ENCODE data around the gene SLMAP.

Gene SLMAP

GRCh38 chr3:57951066-57951882 lies 195.2 kb downstream of the SLMAP start:
- H3K4me3 ChIP-seq (ENCODE audit: low read length) = no peak overlapping the region
- no peak for TF ChIP-seq CTCF (IDR thresholded peaks at IDR 0.05; ENCODE audit: low read length)
- TF ChIP-seq EZH2phosphoT487 (IDR thresholded peaks at IDR 0.05; ENCODE audit: low read length) = no peak
- TF ChIP-seq EZH2 (optimal IDR thresholded peaks at IDR 0.05; ENCODE audit: low read depth, low read length) = no peak
- no peaks in the 10 kb centered on the region for H3K36me3 ChIP-seq (replicated peaks; ENCODE audit: insufficient read depth, low read length)
- no peak overlapping the region for H3K9ac ChIP-seq (ENCODE audit: low read length)
- DNase-seq = no peak
- H3K27ac ChIP-seq (ENCODE audit: low read length) = no peak overlapping the region
- H3K9me3 ChIP-seq (replicated peaks; ENCODE audit: insufficient read depth, low read length) = no peaks in the 10 kb centered on the region
- no peaks in the 10 kb centered on the region for H3K79me2 ChIP-seq (ENCODE audit: low read length)
- no peak overlapping the region for H3K4me2 ChIP-seq (ENCODE audit: low read depth, low read length)
- H4K20me1 ChIP-seq (ENCODE audit: insufficient read depth, low read length) = no peaks in the 10 kb centered on the region
- H2AFZ ChIP-seq (ENCODE audit: low read length) = no peak overlapping the region
- no peaks in the 10 kb centered on the region for H3F3A ChIP-seq (ENCODE audit: insufficient read depth, low read length)
- no peaks in the 10 kb centered on the region for H3K27me3 ChIP-seq (replicated peaks; ENCODE audit: insufficient read depth, low read length)
- H3K9me2 ChIP-seq (replicated peaks; ENCODE audit: insufficient read depth, low read length) = no peaks in the 10 kb centered on the region
- no peaks in the 10 kb centered on the region for H3K4me1 ChIP-seq (ENCODE audit: low read length)

GRCh38 chr3:57952208-57952631 lies 196.1 kb downstream of the SLMAP start:
- Histone ChIP-seq H3F3A (ENCODE audit: insufficient read depth, low read length) (no peaks in the 10 kb centered on the region), H3K9ac (ENCODE audit: low read length) (no peak overlapping the region), H3K79me2 (ENCODE audit: low read length) (no peaks in the 10 kb centered on the region), H3K27me3 (replicated peaks; ENCODE audit: insufficient read depth, low read length) (no peaks in the 10 kb centered on the region), H3K9me3 (replicated peaks; ENCODE audit: insufficient read depth, low read length) (no peaks in the 10 kb centered on the region), H3K4me1 (ENCODE audit: low read length) (no peaks in the 10 kb centered on the region), H2AFZ (ENCODE audit: low read length) (no peak overlapping the region), H3K9me2 (replicated peaks; ENCODE audit: insufficient read depth, low read length) (no peaks in the 10 kb centered on the region), H4K20me1 (ENCODE audit: insufficient read depth, low read length) (no peaks in the 10 kb centered on the region), H3K4me2 (ENCODE audit: low read depth, low read length) (no peak overlapping the region), H3K4me3 (ENCODE audit: low read length) (no peak overlapping the region), H3K27ac (ENCODE audit: low read length) (no peak overlapping the region), H3K36me3 (replicated peaks; ENCODE audit: insufficient read depth, low read length) (no peaks in the 10 kb centered on the region)
- DNase-seq = no peak
- TF ChIP-seq EZH2 (optimal IDR thresholded peaks at IDR 0.05; ENCODE audit: low read depth, low read length) (no peak), EZH2phosphoT487 (IDR thresholded peaks at IDR 0.05; ENCODE audit: low read length) (no peak), CTCF (IDR thresholded peaks at IDR 0.05; ENCODE audit: low read length) (no peak)

GRCh38 chr3:57952651-57953050 lies 196.5 kb downstream of the SLMAP start:
- Histone ChIP-seq H3K27me3 (replicated peaks; ENCODE audit: insufficient read depth, low read length) (no peaks in the 10 kb centered on the region), H3K4me3 (ENCODE audit: low read length) (no peak overlapping the region), H4K20me1 (ENCODE audit: insufficient read depth, low read length) (no peaks in the 10 kb centered on the region), H3K27ac (ENCODE audit: low read length) (no peak overlapping the region), H3K9me2 (replicated peaks; ENCODE audit: insufficient read depth, low read length) (no peaks in the 10 kb centered on the region), H3K9me3 (replicated peaks; ENCODE audit: insufficient read depth, low read length) (no peaks in the 10 kb centered on the region), H2AFZ (ENCODE audit: low read length) (no peak overlapping the region), H3K9ac (ENCODE audit: low read length) (no peak overlapping the region), H3F3A (ENCODE audit: insufficient read depth, low read length) (no peaks in the 10 kb centered on the region), H3K4me2 (ENCODE audit: low read depth, low read length) (no peak overlapping the region), H3K36me3 (replicated peaks; ENCODE audit: insufficient read depth, low read length) (no peaks in the 10 kb centered on the region), H3K4me1 (ENCODE audit: low read length) (no peaks in the 10 kb centered on the region), H3K79me2 (ENCODE audit: low read length) (no peaks in the 10 kb centered on the region)
- no peak for TF ChIP-seq EZH2phosphoT487 (IDR thresholded peaks at IDR 0.05; ENCODE audit: low read length)
- TF ChIP-seq CTCF (IDR thresholded peaks at IDR 0.05; ENCODE audit: low read length) = no peak
- no peak for TF ChIP-seq EZH2 (optimal IDR thresholded peaks at IDR 0.05; ENCODE audit: low read depth, low read length)
- DNase-seq = no peak

All from MM.1S (cell line).